Hepatocyte (in vitro differentiated cells): Measurements from ENCODE around the gene PRKAG2. TPM values are rescaled to one million over a fixed set of nuclear protein-coding genes. Genes with fewer than 3 reads are reported as not detected.

Experiments
- DNase-seq: peaks from one replicate; pipeline ENCODE4 v3.0.0-alpha.2; 2016; ENCODE audit warnings: low spot score
- H2AFZ ChIP-seq: fragments of 200-600 bp; sonication (generic); 2 replicates; pipeline ENCODE4 v1.6.0; 2016; ENCODE audit warnings: antibody characterized with exemption, mild to moderate bottlenecking
- H3K27ac ChIP-seq: fragments of 200-600 bp; sonication (generic); 2 replicates; pipeline ENCODE4 v1.5.1; 2016; ENCODE audit warnings: mild to moderate bottlenecking
- H3K27me3 ChIP-seq: fragments of 200-600 bp; sonication (generic); 2 replicates; pipeline ENCODE4 v1.6.1; 2016
- H3K36me3 ChIP-seq: fragments of 200-600 bp; sonication (generic); replicated peaks from 2 replicates; pipeline ENCODE4 v1.5.1; 2016; ENCODE audit warnings: low read depth; ENCODE audit not compliant: insufficient read depth
- H3K4me1 ChIP-seq: fragments of 200-600 bp; sonication (generic); 2 replicates; pipeline ENCODE4 v1.5.1; 2016; ENCODE audit warnings: mild to moderate bottlenecking, moderate library complexity; ENCODE audit not compliant: insufficient read depth
- H3K4me2 ChIP-seq: fragments of 200-600 bp; sonication (generic); 2 replicates; pipeline ENCODE4 v1.6.0; 2016
- H3K4me3 ChIP-seq: fragments of 200-600 bp; sonication (generic); 2 replicates; pipeline ENCODE4 v1.5.1; 2016; ENCODE audit warnings: mild to moderate bottlenecking
- H3K79me2 ChIP-seq: fragments of 200-600 bp; sonication (generic); 2 replicates; pipeline ENCODE4 v1.6.0; 2017; ENCODE audit warnings: mild to moderate bottlenecking
- H3K9me2 ChIP-seq: fragments of 200-600 bp; sonication (generic); replicated peaks from 2 replicates; pipeline ENCODE4 v1.6.0; 2017; ENCODE audit warnings: mild to moderate bottlenecking; ENCODE audit not compliant: insufficient read depth
- H3K9me3 ChIP-seq: fragments of 200-600 bp; sonication (generic); 2 replicates; pipeline ENCODE4 v1.5.1; 2016; ENCODE audit warnings: low read depth, mild to moderate bottlenecking
- H4K20me1 ChIP-seq: fragments of 200-600 bp; sonication (generic); 2 replicates; pipeline ENCODE4 v1.6.0; 2016; ENCODE audit warnings: mild to moderate bottlenecking; ENCODE audit not compliant: insufficient read depth, poor library complexity, severe bottlenecking
- CTCF ChIP-seq: fragments of 200-600 bp; sonication (generic); IDR thresholded peaks from 2 replicates; pipeline ENCODE4 v1.5.1; 2016; ENCODE audit warnings: antibody characterized with exemption, mild to moderate bottlenecking; ENCODE audit not compliant: poor library complexity
- EZH2 ChIP-seq: fragments of 200-600 bp; sonication (generic); IDR thresholded peaks from 2 replicates; pipeline ENCODE4 v1.6.1; 2016; ENCODE audit warnings: antibody characterized with exemption, mild to moderate bottlenecking, borderline replicate concordance
- EZH2phosphoT487 ChIP-seq: fragments of 200-600 bp; sonication (generic); IDR thresholded peaks from one replicate; pipeline ENCODE4 v1.6.1; 2018; ENCODE audit warnings: antibody characterized with exemption, mild to moderate bottlenecking, low read depth, moderate library complexity; ENCODE audit not compliant: unreplicated experiment, severe bottlenecking
- WGBS: methylation state at CpG from one replicate; pipeline ENCODE4 v1.1.6; 2016; ENCODE audit warnings: low lambda C conversion rate; ENCODE audit errors: missing lambda C conversion rate; 5-methylcytosine and 5-hydroxymethylcytosine counted together
- polyA plus RNA-seq: library from polyadenylated mRNA; unstranded; fragments of >200 nt; fragmentation: Nextera tagmentation; extraction: Ambion mirVana; gene quantifications from 2 replicates; pipeline ENCODE4 v1.2.1, GENCODE V29; 2016
- total RNA-seq: library from RNA; depleted of rRNA; stranded (reverse); fragments of >200 nt; gene quantifications from 2 replicates; pipeline ENCODE4 v1.2.3, GENCODE V29; 2014

PRKAG2 gene
- total and polyA plus RNA-seq, 2 experiments from 2014 or later, result 17.8 to 23.4 TPM

- Histone ChIP-seq H3K4me1 (peaks cover 12% of the 10 kb centered on the region), H3K36me3 (no peaks in the 10 kb centered on the region), H3K79me2 (no peaks in the 10 kb centered on the region), H3K9me2 (no peaks in the 10 kb centered on the region), H4K20me1 (no peaks in the 10 kb centered on the region), H3K27ac (peak overlapping the region; percentile 58), H3K4me3 (no peak overlapping the region), H3K4me2 (no peak overlapping the region), H3K27me3 (no peaks in the 10 kb centered on the region), H2AFZ (peak overlapping the region; percentile 40), H3K9me3 (no peaks in the 10 kb centered on the region)
- TF ChIP-seq EZH2 (no peak), CTCF (no peak)
- no peak for DNase-seq
- WGBS, result 62% methylated on average over 9 of the region's 9 CpGs
Measured at GRCh38 chr7:151672716-151673115, 204.2 kb downstream of the PRKAG2 start.

GRCh38 chr7:151671514-151671913 lies 205.4 kb downstream of the PRKAG2 start:
- Histone ChIP-seq H3K9me2 (no peaks in the 10 kb centered on the region), H3K36me3 (no peaks in the 10 kb centered on the region), H3K4me2 (no peak overlapping the region), H2AFZ (no peak overlapping the region), H3K79me2 (no peaks in the 10 kb centered on the region), H4K20me1 (no peaks in the 10 kb centered on the region), H3K4me3 (no peak overlapping the region), H3K27me3 (no peaks in the 10 kb centered on the region), H3K9me3 (no peaks in the 10 kb centered on the region), H3K4me1 (peaks cover 12% of the 10 kb centered on the region), H3K27ac (no peak overlapping the region)
- WGBS, result 62% methylated on average over 2 of the region's 2 CpGs
- no peak for TF ChIP-seq EZH2phosphoT487
- no peak for TF ChIP-seq CTCF
- no peak for TF ChIP-seq EZH2
- no peak for DNase-seq

GRCh38 chr7:151669762-151670161 lies 207.2 kb downstream of the PRKAG2 start:
- Histone ChIP-seq H4K20me1 (no peaks in the 10 kb centered on the region), H3K27ac (no peak overlapping the region), H3K4me3 (no peak overlapping the region), H3K36me3 (no peaks in the 10 kb centered on the region), H3K79me2 (no peaks in the 10 kb centered on the region), H2AFZ (no peak overlapping the region), H3K9me2 (no peaks in the 10 kb centered on the region), H3K4me2 (no peak overlapping the region), H3K9me3 (no peaks in the 10 kb centered on the region), H3K27me3 (no peaks in the 10 kb centered on the region), H3K4me1 (peaks cover 12% of the 10 kb centered on the region)
- WGBS, result 100% methylated on average over 2 of the region's 2 CpGs
- no peak for DNase-seq
- TF ChIP-seq CTCF (no peak), EZH2 (no peak), EZH2phosphoT487 (no peak)

GRCh38 chr7:151666886-151667285 lies 210.0 kb downstream of the PRKAG2 start:
- H3K79me2 ChIP-seq, result no peaks in the 10 kb centered on the region
- 94% methylated on average over 3 of the region's 3 CpGs for WGBS
- H3K27me3 ChIP-seq, result no peaks in the 10 kb centered on the region
- H3K9me2 ChIP-seq, result no peaks in the 10 kb centered on the region
- no peak for TF ChIP-seq EZH2phosphoT487
- TF ChIP-seq CTCF, result no peak
- TF ChIP-seq EZH2, result no peak
- no peaks in the 10 kb centered on the region for H3K4me1 ChIP-seq
- no peak overlapping the region for H2AFZ ChIP-seq
- no peaks in the 10 kb centered on the region for H4K20me1 ChIP-seq
- no peak overlapping the region for H3K27ac ChIP-seq
- no peaks in the 10 kb centered on the region for H3K36me3 ChIP-seq
- DNase-seq, result no peak
- no peak overlapping the region for H3K4me2 ChIP-seq
- H3K9me3 ChIP-seq, result no peaks in the 10 kb centered on the region
- no peak overlapping the region for H3K4me3 ChIP-seq
